GM12875 (cell line): ENCODE data around the gene CEMIP.

Source experiments
- H3K4me3 ChIP-seq: one replicate; pipeline ENCODE4 v1.5.1; 2011; ENCODE audit warnings: low read depth, low read length, control low read depth
- TF ChIP-seq, protein P1 (sequence below): IDR thresholded peaks from 2 replicates; pipeline ENCODE4 v1.5.1; 2011; ENCODE audit warnings: low read depth, mild to moderate bottlenecking, control low read depth, inconsistent platforms, low read length, moderate library complexity, borderline replicate concordance; ENCODE audit not compliant: insufficient read depth

The CEMIP gene

GRCh38 chr15:80776420-80777045 lies 2.6 kb upstream of the CEMIP start:
- TF ChIP-seq, protein P1, sequence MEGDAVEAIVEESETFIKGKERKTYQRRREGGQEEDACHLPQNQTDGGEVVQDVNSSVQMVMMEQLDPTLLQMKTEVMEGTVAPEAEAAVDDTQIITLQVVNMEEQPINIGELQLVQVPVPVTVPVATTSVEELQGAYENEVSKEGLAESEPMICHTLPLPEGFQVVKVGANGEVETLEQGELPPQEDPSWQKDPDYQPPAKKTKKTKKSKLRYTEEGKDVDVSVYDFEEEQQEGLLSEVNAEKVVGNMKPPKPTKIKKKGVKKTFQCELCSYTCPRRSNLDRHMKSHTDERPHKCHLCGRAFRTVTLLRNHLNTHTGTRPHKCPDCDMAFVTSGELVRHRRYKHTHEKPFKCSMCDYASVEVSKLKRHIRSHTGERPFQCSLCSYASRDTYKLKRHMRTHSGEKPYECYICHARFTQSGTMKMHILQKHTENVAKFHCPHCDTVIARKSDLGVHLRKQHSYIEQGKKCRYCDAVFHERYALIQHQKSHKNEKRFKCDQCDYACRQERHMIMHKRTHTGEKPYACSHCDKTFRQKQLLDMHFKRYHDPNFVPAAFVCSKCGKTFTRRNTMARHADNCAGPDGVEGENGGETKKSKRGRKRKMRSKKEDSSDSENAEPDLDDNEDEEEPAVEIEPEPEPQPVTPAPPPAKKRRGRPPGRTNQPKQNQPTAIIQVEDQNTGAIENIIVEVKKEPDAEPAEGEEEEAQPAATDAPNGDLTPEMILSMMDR, result peak; percentile 82
- no peak overlapping the region for H3K4me3 ChIP-seq

- TF ChIP-seq, protein P1, result no peak
- H3K4me3 ChIP-seq, result no peak overlapping the region
Observed at GRCh38 chr15:80777137-80777536, 2.0 kb upstream of the CEMIP start.

- no peak overlapping the region for H3K4me3 ChIP-seq
- TF ChIP-seq, protein P1, result no peak
Observed at GRCh38 chr15:80777826-80778620, 1.1 kb upstream of the CEMIP start.

- H3K4me3 ChIP-seq, result no peak overlapping the region
Observed at GRCh38 chr15:80778621-80778963, 578 bp upstream of the CEMIP start.

GRCh38 chr15:80779658-80780415 lies 667 bp downstream of the CEMIP start:
- TF ChIP-seq, protein P1, result no peak
- no peak overlapping the region for H3K4me3 ChIP-seq

More at GRCh38 chr15:80778621-80778963, 578 bp upstream of the CEMIP start:
- TF ChIP-seq, protein P1, result no peak

- TF ChIP-seq, protein P1, result no peak
- no peak overlapping the region for H3K4me3 ChIP-seq
Observed at GRCh38 chr15:80780416-80781221, 1.4 kb downstream of the CEMIP start.
